Lower leg skin (tissue), 4 donors: ENCODE results near the gene TPK1. TPM values are rescaled to one million over a fixed set of nuclear protein-coding genes. Genes with fewer than 3 reads are reported as not detected.

Experiments used
- DNase-seq, 2 donors: peaks; one replicate each; pipeline ENCODE4 v3.0.0-alpha.2; 2019; ENCODE audit warnings: low spot score in 2 of 2
- H3K4me3 ChIP-seq: fragments of 200-600 bp; sonication (generic); 2 replicates; pipeline ENCODE4 v1.5.1; 2017; ENCODE audit warnings: mild to moderate bottlenecking, low read depth; ENCODE audit not compliant: poor library complexity, severe bottlenecking
- POLR2A ChIP-seq, 2 donors: fragments of 450-650 bp; IDR thresholded peaks; one replicate each; pipeline ENCODE4 v1.6.1; 2016 to 2017; ENCODE audit warnings: antibody characterized with exemption in 2 of 2, mild to moderate bottlenecking in 1 of 2, moderate library complexity in 1 of 2
- WGBS, 2 donors: methylation state at CpG; one replicate each; pipeline ENCODE4 v1.1.5; 2018; 5-methylcytosine and 5-hydroxymethylcytosine counted together
- intact Hi-C: fragments of 100-400 bp; cut with DNase I; formaldehyde crosslinking; loops from one replicate; pipeline ENCODE4 v1.15.0; 2023; ENCODE audit warnings: low total_unique reads
- total RNA-seq, 4 donors: library from RNA; depleted of rRNA; stranded (reverse); fragments of >200 nt; gene quantifications; one replicate each; pipeline ENCODE4 v1.1.0, GENCODE V29; 2016
- TF ChIP-seq, protein P1 (sequence below), 3 donors: fragments of 450-650 bp; IDR thresholded peaks; one replicate each; pipeline ENCODE4 v1.5.1; 2016; ENCODE audit warnings: antibody characterized with exemption in 3 of 3, mild to moderate bottlenecking in 3 of 3, moderate library complexity in 2 of 3

Gene TPK1
- total RNA-seq, 4 donors from 2014 or later = 1.1 to 5.5 (median 3.3) TPM

DNA sequence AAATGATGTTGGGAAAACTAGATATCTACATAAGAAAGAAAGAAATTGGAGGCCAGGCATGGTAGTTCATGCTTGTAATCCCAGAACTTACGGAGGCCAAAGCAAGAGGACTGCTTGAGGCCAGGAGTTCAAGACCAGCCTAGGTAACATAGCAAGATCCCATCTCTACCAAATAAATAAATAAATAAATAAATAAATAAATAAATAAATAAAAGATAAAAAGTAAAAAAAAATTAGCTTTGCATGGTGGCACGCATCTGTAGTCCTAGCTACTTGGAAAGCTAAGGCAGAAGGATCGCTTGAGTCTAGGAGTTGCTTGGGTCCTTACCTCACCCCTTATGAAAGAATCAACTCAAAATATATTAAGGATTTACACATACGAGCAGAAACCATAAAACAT is 238.9 kb downstream of the TPK1 start:
- no peak overlapping the region for H3K4me3 ChIP-seq
- TF ChIP-seq, protein P1, sequence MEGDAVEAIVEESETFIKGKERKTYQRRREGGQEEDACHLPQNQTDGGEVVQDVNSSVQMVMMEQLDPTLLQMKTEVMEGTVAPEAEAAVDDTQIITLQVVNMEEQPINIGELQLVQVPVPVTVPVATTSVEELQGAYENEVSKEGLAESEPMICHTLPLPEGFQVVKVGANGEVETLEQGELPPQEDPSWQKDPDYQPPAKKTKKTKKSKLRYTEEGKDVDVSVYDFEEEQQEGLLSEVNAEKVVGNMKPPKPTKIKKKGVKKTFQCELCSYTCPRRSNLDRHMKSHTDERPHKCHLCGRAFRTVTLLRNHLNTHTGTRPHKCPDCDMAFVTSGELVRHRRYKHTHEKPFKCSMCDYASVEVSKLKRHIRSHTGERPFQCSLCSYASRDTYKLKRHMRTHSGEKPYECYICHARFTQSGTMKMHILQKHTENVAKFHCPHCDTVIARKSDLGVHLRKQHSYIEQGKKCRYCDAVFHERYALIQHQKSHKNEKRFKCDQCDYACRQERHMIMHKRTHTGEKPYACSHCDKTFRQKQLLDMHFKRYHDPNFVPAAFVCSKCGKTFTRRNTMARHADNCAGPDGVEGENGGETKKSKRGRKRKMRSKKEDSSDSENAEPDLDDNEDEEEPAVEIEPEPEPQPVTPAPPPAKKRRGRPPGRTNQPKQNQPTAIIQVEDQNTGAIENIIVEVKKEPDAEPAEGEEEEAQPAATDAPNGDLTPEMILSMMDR (IDR thresholded peaks at IDR 0.05) = no peak
- no peak for TF ChIP-seq POLR2A (IDR thresholded peaks at IDR 0.05)
- no peak for DNase-seq
- intact Hi-C loops = no loop called here
- WGBS, 2 donors = 93% methylated on average over 4 of the region's 4 CpGs

DNA sequence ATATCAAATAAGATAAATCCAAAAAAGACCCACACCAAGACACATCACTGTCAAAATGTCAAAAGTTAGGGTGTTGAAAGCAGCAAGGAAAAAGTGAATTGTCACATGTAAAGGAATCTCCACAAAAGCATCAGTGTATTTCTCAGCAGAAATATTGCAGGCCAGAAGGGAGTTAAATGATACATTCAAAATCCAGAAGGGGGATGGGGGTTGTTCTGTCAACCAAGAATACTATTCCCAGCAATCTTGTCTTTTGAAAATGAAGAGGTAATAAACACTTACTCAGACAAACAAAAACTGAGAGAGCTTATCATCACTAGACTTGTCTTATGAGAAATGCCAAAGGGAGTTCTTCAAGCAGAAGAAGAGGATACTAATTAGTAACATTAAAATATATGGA is 241.3 kb downstream of the TPK1 start:
- intact Hi-C loops = no loop called here
- no peak for DNase-seq
- no peak for TF ChIP-seq POLR2A (IDR thresholded peaks at IDR 0.05)
- TF ChIP-seq, protein P1 (IDR thresholded peaks at IDR 0.05) = no peak
- H3K4me3 ChIP-seq = no peak overlapping the region

DNA sequence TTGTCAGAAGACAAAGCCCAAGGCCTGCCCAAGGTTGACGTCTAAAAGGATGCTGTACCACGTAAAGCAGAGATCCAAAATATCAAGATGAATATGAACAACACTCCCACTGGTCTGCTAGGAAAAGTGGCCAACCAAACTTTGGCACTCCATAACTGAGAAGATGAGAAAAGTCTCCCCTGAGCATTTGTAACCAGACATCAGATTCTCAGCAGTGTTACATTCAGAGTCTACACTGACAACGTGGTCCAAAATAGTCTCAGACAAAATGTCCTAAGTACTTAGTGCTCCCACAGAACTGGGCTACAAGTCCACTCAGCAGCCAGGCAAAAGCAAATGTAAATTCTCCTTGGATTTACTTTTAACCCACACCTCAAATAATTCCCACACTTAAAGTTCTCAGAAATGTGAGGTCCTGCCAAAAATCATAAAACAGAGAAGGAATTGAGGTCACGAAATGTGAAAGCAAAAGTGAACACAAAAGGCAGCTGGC is 247.2 kb downstream of the TPK1 start:
- intact Hi-C loops = no loop called here
- 46 to 66% methylated on average over 4 of the region's 4 CpGs for WGBS, 2 donors
- H3K4me3 ChIP-seq = no peak overlapping the region
- no peak for DNase-seq
- TF ChIP-seq, protein P1 (IDR thresholded peaks at IDR 0.05) = no peak

DNA sequence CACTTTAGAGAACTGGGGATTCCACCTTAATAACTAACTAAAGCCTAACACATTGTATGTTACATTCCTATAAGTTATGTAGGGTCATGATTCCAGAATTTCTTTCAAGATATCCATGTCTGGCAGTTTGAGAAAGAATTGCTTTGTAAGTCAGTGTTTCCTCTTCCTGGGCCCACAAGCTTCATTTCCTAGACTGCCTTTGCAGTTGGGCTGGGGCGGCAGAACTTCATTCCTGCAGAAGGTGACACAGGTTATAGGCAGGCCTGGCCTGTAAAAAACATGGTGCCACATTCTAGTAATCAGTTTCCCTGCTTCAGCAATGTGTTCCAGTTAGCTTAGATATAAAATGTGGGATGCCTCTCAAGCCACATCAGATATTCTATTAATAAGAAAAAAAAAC is 248.2 kb downstream of the TPK1 start:
- no peak overlapping the region for H3K4me3 ChIP-seq
- TF ChIP-seq, protein P1 (IDR thresholded peaks at IDR 0.05) = no peak
- TF ChIP-seq POLR2A (IDR thresholded peaks at IDR 0.05) = no peak
- WGBS, 2 donors = 78 to 88% methylated on average over 1 of the region's 1 CpG
- no peak for DNase-seq
- intact Hi-C loops = no loop called here

DNA sequence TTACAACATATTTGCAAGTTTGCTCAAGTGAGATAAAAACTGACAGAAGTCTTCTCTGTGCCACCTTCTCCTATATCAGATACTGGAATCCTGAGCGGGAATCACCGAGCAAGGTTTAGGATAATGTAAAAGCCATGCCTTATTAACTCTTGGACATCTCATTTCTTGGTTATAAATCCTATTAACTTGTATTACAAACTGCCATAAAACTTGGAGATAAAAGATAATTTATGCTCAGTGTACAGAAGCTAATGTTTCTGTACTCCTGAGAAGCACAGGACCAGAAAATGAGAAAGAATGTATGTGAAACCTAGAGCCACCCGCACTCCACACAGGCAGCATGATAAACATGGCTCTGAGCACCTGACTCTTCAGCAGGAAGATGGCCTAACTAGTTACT is 251.1 kb downstream of the TPK1 start:
- intact Hi-C loops = no loop called here
- no peak overlapping the region for H3K4me3 ChIP-seq
- TF ChIP-seq POLR2A (IDR thresholded peaks at IDR 0.05) = no peak
- TF ChIP-seq, protein P1 (IDR thresholded peaks at IDR 0.05) = no peak
- DNase-seq = no peak
- WGBS, 2 donors = 93 to 94% methylated on average over 3 of the region's 3 CpGs

DNA sequence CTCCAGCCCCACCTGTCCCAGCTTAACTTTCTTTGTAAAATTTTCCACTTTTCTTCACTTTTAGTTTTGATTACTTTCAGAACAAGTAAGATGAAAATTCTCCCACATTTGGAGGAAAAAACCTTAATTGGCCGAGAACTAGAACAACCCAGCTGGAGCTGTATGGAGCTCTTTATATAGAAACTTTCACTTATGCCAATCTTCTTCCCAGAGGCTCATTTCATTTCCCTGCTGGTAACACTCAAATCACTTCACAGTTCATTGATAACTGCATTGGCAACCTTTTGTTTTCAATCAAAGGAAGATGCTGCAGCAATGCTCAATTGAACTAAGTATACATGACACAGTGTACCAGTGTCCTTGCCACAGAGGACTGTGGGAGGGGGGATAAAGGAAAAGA is 256.2 kb downstream of the TPK1 start:
- WGBS, 2 donors = 80 to 88% methylated on average over 1 of the region's 1 CpG
- no peak overlapping the region for H3K4me3 ChIP-seq
- no peak for DNase-seq
- TF ChIP-seq, protein P1 (IDR thresholded peaks at IDR 0.05) = no peak
- no peak for TF ChIP-seq POLR2A (IDR thresholded peaks at IDR 0.05)
- intact Hi-C loops = no loop called here
